HG03159 (cell line): ENCODE results near the gene PCDHAC2.

Experiments used
- ATAC-seq: cut with Tn5 transposase; IDR thresholded peaks from one replicate; pipeline ENCODE4 v1.9.1; 2021; ENCODE audit warnings: mild to moderate bottlenecking, moderate library complexity; ENCODE audit not compliant: unreplicated experiment

The PCDHAC2 gene

GRCh38 chr5:140966293-140967225 is at the start of gene PCDHAC2:
Gene PCDHAC2 (plus strand): TSS chr5:140966476. CDS start chr5:140966767, 291 bp downstream.
- no peak for ATAC-seq

- no peak for ATAC-seq
Measured at GRCh38 chr5:140923601-140924000, 42.7 kb upstream of the PCDHAC2 start.

- no peak for ATAC-seq
Measured at GRCh38 chr5:140925806-140926442, 40.4 kb upstream of the PCDHAC2 start, which contains the start of gene PCDHAC1. Gene PCDHAC1 (plus strand): TSS chr5:140926299. CDS start chr5:140926893, 594 bp downstream.

- ATAC-seq = no peak
Measured at GRCh38 chr5:140926443-140927227, 39.6 kb upstream of the PCDHAC2 start.

GRCh38 chr5:140927228-140927573 is 39.1 kb upstream of the PCDHAC2 start:
- ATAC-seq = no peak

- no peak for ATAC-seq
Measured at GRCh38 chr5:140934964-140935606, 31.2 kb upstream of the PCDHAC2 start.

GRCh38 chr5:140946578-140946977 is 19.7 kb upstream of the PCDHAC2 start:
- ATAC-seq = no peak

- ATAC-seq = no peak
Measured at GRCh38 chr5:140951636-140952035, 14.6 kb upstream of the PCDHAC2 start.

GRCh38 chr5:140953234-140953633 is 13.0 kb upstream of the PCDHAC2 start:
- no peak for ATAC-seq

- no peak for ATAC-seq
Measured at GRCh38 chr5:140962190-140962589, 4.1 kb upstream of the PCDHAC2 start.

GRCh38 chr5:140964356-140964755 is 1.9 kb upstream of the PCDHAC2 start:
- no peak for ATAC-seq

GRCh38 chr5:140965905-140966292 is 377 bp upstream of the PCDHAC2 start:
- no peak for ATAC-seq

- no peak for ATAC-seq
Measured at GRCh38 chr5:140967226-140967893, 1.1 kb downstream of the PCDHAC2 start.

GRCh38 chr5:140969880-140970279 is 3.6 kb downstream of the PCDHAC2 start:
- ATAC-seq = no peak

- ATAC-seq = no peak
Measured at GRCh38 chr5:140973550-140973949, 7.3 kb downstream of the PCDHAC2 start.

- no peak for ATAC-seq
Measured at GRCh38 chr5:140977003-140977402, 10.7 kb downstream of the PCDHAC2 start.

GRCh38 chr5:140978260-140978659 is 12.0 kb downstream of the PCDHAC2 start:
- no peak for ATAC-seq

GRCh38 chr5:140978983-140979382 is 12.7 kb downstream of the PCDHAC2 start:
- ATAC-seq = no peak

- no peak for ATAC-seq
Measured at GRCh38 chr5:140982083-140982716, 15.9 kb downstream of the PCDHAC2 start.

- no peak for ATAC-seq
Measured at GRCh38 chr5:140986117-140986521, 19.8 kb downstream of the PCDHAC2 start.
